Neural progenitor cell (in vitro differentiated cells): Measurements from ENCODE around the gene FBXL17. TPM values are rescaled to one million over a fixed set of nuclear protein-coding genes. Genes with fewer than 3 reads are reported as not detected.

Experiments used
- DNase-seq: peaks from one replicate; pipeline ENCODE4 v3.0.0-alpha.2; 2016; ENCODE audit warnings: low spot score
- H2AFZ ChIP-seq: fragments of 200-600 bp; sonication (generic); replicated peaks from 2 replicates; pipeline ENCODE4 v1.6.1; 2016; ENCODE audit warnings: antibody characterized with exemption
- H3F3A ChIP-seq: fragments of 200-600 bp; sonication (generic); 2 replicates; pipeline ENCODE4 v1.6.1; 2016; ENCODE audit warnings: antibody characterized with exemption, low read depth
- H3K27ac ChIP-seq: fragments of 200-600 bp; sonication (generic); 2 replicates; pipeline ENCODE4 v1.5.1; 2016; ENCODE audit warnings: mild to moderate bottlenecking
- H3K27me3 ChIP-seq: fragments of 200-600 bp; sonication (generic); 2 replicates; pipeline ENCODE4 v1.6.1; 2016; ENCODE audit warnings: mild to moderate bottlenecking, moderate library complexity
- H3K36me3 ChIP-seq: fragments of 200-600 bp; sonication (generic); 2 replicates; pipeline ENCODE4 v1.5.1; 2016
- H3K4me1 ChIP-seq: fragments of 200-600 bp; sonication (generic); 2 replicates; pipeline ENCODE4 v1.6.1; 2016; ENCODE audit warnings: mixed run types
- H3K4me2 ChIP-seq: fragments of 200-600 bp; sonication (generic); 2 replicates; pipeline ENCODE4 v1.6.1; 2016
- H3K4me3 ChIP-seq: fragments of 200-600 bp; sonication (generic); 2 replicates; pipeline ENCODE4 v1.5.1; 2016
- H3K79me2 ChIP-seq: fragments of 200-600 bp; sonication (generic); 2 replicates; pipeline ENCODE4 v1.6.1; 2016; ENCODE audit warnings: low read depth
- H3K9ac ChIP-seq: fragments of 200-600 bp; sonication (generic); 2 replicates; pipeline ENCODE4 v1.6.1; 2016
- H3K9me3 ChIP-seq: fragments of 200-600 bp; sonication (generic); 2 replicates; pipeline ENCODE4 v1.5.1; 2016; ENCODE audit warnings: low read depth
- H4K20me1 ChIP-seq: fragments of 200-600 bp; sonication (generic); 2 replicates; pipeline ENCODE4 v1.6.1; 2016; ENCODE audit warnings: low read depth
- H3K27ac Mint-ChIP-seq: 3 replicates; pipeline ENCODE4 v1.8.0; 2021; ENCODE audit warnings: mixed read lengths
- H3K27me3 Mint-ChIP-seq: 2 replicates; pipeline ENCODE4 v1.8.0; 2022; ENCODE audit warnings: low read depth, mild to moderate bottlenecking, inconsistent platforms, moderate library complexity, mixed read lengths; ENCODE audit not compliant: insufficient read depth
- H3K36me3 Mint-ChIP-seq: 3 replicates; pipeline ENCODE4 v1.8.0; 2021; ENCODE audit warnings: mixed read lengths
- H3K4me1 Mint-ChIP-seq: 3 replicates; pipeline ENCODE4 v1.8.0; 2021; ENCODE audit warnings: mixed read lengths
- H3K4me3 Mint-ChIP-seq: 3 replicates; pipeline ENCODE4 v1.8.0; 2021; ENCODE audit warnings: mild to moderate bottlenecking, moderate library complexity, mixed read lengths
- H3K9me3 Mint-ChIP-seq: 3 replicates; pipeline ENCODE4 v1.8.0; 2020; ENCODE audit warnings: mixed read lengths
- EZH2 ChIP-seq: fragments of 200-600 bp; sonication (generic); IDR thresholded peaks from 2 replicates; pipeline ENCODE4 v1.6.1; 2017; ENCODE audit warnings: antibody characterized with exemption, mild to moderate bottlenecking, moderate library complexity
- EZH2phosphoT487 ChIP-seq: fragments of 200-600 bp; sonication (generic); IDR thresholded peaks from 2 replicates; pipeline ENCODE4 v1.6.1; 2017; ENCODE audit warnings: antibody characterized with exemption
- total RNA-seq: library from RNA; depleted of rRNA; stranded (reverse); fragments of >200 nt; gene quantifications from 2 replicates; pipeline ENCODE4 v1.2.3, GENCODE V29; 2015; ENCODE audit warnings: low replicate concordance
- TF ChIP-seq, protein P1 (sequence below): fragments of 200-600 bp; sonication (generic); IDR thresholded peaks from 2 replicates; pipeline ENCODE4 v1.5.1; 2017; ENCODE audit warnings: antibody characterized with exemption, mild to moderate bottlenecking

The FBXL17 gene
- total RNA-seq, 1 donor from 2014 or later, result 7.6 TPM

DNA sequence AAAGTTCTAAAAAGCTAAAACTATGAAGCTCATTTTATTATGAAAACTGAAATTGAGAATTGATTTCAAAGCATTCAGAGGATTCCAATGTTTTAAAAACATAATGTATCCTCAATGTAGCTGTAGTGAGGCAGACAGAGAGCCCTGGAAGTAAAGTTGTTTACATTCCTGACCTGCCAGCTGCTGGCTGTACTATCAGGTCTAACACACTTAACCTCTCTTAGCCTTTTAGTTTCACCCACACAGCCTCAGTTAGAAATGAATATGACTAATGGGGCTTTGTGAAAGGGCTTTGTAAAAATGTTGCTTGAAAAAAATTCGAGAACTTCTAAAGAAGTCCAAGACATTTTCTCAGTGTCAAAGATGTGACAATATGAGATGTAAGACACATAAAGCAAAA is 122.6 kb downstream of the FBXL17 start:
- TF ChIP-seq EZH2, result no peak
- TF ChIP-seq EZH2phosphoT487, result no peak
- Histone ChIP-seq H3K9me3 (no peaks in the 10 kb centered on the region), H4K20me1 (no peaks in the 10 kb centered on the region), H3K27me3 (no peaks in the 10 kb centered on the region), H3F3A (no peaks in the 10 kb centered on the region), H3K4me1 (peaks cover 7% of the 10 kb centered on the region), H2AFZ (no peak overlapping the region), H3K4me2 (no peak overlapping the region), H3K9ac (no peak overlapping the region), H3K36me3 (no peaks in the 10 kb centered on the region), H3K27ac (no peak overlapping the region), H3K4me3 (no peak overlapping the region), H3K79me2 (no peaks in the 10 kb centered on the region)
- no peaks in the 10 kb centered on the region for H3K27me3 Mint-ChIP-seq
- no peak overlapping the region for H3K4me3 Mint-ChIP-seq
- no peaks in the 10 kb centered on the region for H3K9me3 Mint-ChIP-seq
- H3K36me3 Mint-ChIP-seq, result no peaks in the 10 kb centered on the region
- peaks cover 9% of the 10 kb centered on the region for H3K4me1 Mint-ChIP-seq
- peak; percentile 10 for DNase-seq
- no peak overlapping the region for H3K27ac Mint-ChIP-seq

DNA sequence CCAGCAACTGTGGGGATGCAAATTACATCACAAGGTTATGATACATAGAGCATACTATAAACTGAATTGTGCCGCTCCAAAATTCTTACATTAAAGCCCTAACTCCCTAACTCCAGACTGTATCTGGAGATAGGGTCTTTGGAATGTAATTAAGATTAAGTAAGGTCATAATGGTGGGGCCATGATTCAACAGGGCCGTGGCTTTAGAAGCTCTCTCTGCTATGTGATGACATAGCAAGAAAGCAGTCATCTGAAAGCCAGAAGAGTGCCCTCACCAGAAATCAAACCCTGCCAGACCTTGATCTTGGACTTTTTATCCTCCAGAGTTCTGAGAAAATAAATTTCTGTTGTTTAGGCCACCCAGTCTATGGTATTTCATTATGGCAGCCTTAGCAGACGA is 123.9 kb downstream of the FBXL17 start:
- H3F3A ChIP-seq, result no peaks in the 10 kb centered on the region
- H3K27me3 Mint-ChIP-seq, result no peaks in the 10 kb centered on the region
- no peak overlapping the region for H3K9ac ChIP-seq
- no peaks in the 10 kb centered on the region for H4K20me1 ChIP-seq
- peaks cover 9% of the 10 kb centered on the region for H3K4me1 Mint-ChIP-seq
- H3K27me3 ChIP-seq, result no peaks in the 10 kb centered on the region
- H3K4me3 ChIP-seq, result no peak overlapping the region
- no peaks in the 10 kb centered on the region for H3K36me3 ChIP-seq
- no peak overlapping the region for H3K4me3 Mint-ChIP-seq
- no peaks in the 10 kb centered on the region for H3K36me3 Mint-ChIP-seq
- no peak for DNase-seq
- peaks cover 8% of the 10 kb centered on the region for H3K4me1 ChIP-seq
- no peak overlapping the region for H3K27ac Mint-ChIP-seq
- H3K9me3 Mint-ChIP-seq, result no peaks in the 10 kb centered on the region
- TF ChIP-seq, protein P1, sequence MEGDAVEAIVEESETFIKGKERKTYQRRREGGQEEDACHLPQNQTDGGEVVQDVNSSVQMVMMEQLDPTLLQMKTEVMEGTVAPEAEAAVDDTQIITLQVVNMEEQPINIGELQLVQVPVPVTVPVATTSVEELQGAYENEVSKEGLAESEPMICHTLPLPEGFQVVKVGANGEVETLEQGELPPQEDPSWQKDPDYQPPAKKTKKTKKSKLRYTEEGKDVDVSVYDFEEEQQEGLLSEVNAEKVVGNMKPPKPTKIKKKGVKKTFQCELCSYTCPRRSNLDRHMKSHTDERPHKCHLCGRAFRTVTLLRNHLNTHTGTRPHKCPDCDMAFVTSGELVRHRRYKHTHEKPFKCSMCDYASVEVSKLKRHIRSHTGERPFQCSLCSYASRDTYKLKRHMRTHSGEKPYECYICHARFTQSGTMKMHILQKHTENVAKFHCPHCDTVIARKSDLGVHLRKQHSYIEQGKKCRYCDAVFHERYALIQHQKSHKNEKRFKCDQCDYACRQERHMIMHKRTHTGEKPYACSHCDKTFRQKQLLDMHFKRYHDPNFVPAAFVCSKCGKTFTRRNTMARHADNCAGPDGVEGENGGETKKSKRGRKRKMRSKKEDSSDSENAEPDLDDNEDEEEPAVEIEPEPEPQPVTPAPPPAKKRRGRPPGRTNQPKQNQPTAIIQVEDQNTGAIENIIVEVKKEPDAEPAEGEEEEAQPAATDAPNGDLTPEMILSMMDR, result no peak
- TF ChIP-seq EZH2 (no peak), EZH2phosphoT487 (no peak)
- no peaks in the 10 kb centered on the region for H3K9me3 ChIP-seq
- no peak overlapping the region for H3K4me2 ChIP-seq
- no peak overlapping the region for H3K27ac ChIP-seq
- no peak overlapping the region for H2AFZ ChIP-seq
- H3K79me2 ChIP-seq, result no peaks in the 10 kb centered on the region

DNA sequence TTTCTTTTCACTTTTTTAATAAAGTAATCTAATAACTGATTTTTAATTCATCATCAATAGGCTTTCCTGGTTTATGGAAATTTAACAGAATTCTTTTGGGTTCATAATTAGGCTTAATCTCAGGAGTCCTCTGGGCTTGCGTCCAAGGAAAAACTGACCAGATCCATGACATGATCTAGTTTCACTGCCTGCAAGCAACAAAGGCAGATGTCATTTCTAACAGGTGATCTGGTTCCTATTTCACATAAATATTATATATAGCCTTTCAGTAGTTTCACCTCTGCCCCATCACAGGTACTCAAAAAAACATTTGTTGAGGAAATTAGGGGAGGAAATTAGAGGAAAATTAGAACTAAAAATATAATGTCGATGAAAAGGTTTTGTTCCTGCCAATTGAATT is 126.4 kb downstream of the FBXL17 start:
- no peaks in the 10 kb centered on the region for H3K27me3 Mint-ChIP-seq
- H3K9me3 ChIP-seq, result no peaks in the 10 kb centered on the region
- no peak overlapping the region for H3K27ac ChIP-seq

DNA sequence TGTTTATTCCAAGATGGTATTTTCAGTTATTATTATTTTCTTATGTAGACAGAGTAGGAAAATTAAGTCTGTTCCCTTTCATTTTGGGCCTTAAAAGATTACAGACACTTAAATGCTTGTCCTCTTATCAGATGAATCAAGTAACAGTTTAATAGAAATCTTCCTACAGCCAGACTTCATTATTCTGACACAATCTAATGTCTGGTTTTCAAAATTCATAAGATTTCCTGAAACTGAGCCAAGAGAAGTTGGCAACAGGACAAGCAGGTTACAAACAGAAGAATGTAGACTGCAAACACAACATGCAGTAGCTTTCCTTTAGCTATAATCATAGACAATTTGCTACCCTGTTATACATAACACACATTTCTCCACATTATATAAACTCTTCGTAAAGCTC is 130.5 kb downstream of the FBXL17 start:
- Histone ChIP-seq H3K4me1 (peaks cover 5% of the 10 kb centered on the region), H3K4me2 (no peak overlapping the region), H3K9me3 (no peaks in the 10 kb centered on the region), H4K20me1 (no peaks in the 10 kb centered on the region), H3K27ac (no peak overlapping the region), H2AFZ (no peak overlapping the region), H3K4me3 (no peak overlapping the region), H3K79me2 (no peaks in the 10 kb centered on the region), H3K36me3 (no peaks in the 10 kb centered on the region), H3K9ac (no peak overlapping the region), H3F3A (no peaks in the 10 kb centered on the region), H3K27me3 (no peaks in the 10 kb centered on the region)
- no peak for DNase-seq
- H3K36me3 Mint-ChIP-seq, result peaks cover 2% of the 10 kb centered on the region
- H3K27me3 Mint-ChIP-seq, result no peaks in the 10 kb centered on the region
- H3K27ac Mint-ChIP-seq, result no peak overlapping the region
- no peak overlapping the region for H3K4me3 Mint-ChIP-seq
- H3K9me3 Mint-ChIP-seq, result no peaks in the 10 kb centered on the region
- H3K4me1 Mint-ChIP-seq, result no peaks in the 10 kb centered on the region
- TF ChIP-seq, protein P1, result no peak
- no peak for TF ChIP-seq EZH2phosphoT487

More for the DNA sequence above, 126.4 kb downstream of the FBXL17 start:
- Histone ChIP-seq H3K79me2 (no peaks in the 10 kb centered on the region), H3K36me3 (no peaks in the 10 kb centered on the region), H4K20me1 (no peaks in the 10 kb centered on the region), H3K4me2 (no peak overlapping the region), H3K4me1 (peaks cover 11% of the 10 kb centered on the region), H3K27me3 (no peaks in the 10 kb centered on the region), H3F3A (no peaks in the 10 kb centered on the region), H2AFZ (no peak overlapping the region), H3K4me3 (no peak overlapping the region), H3K9ac (no peak overlapping the region)
- DNase-seq, result no peak
- Mint-ChIP-seq H3K4me3 (no peak overlapping the region), H3K27ac (no peak overlapping the region), H3K4me1 (peaks cover 9% of the 10 kb centered on the region), H3K9me3 (no peaks in the 10 kb centered on the region), H3K36me3 (no peaks in the 10 kb centered on the region)
- TF ChIP-seq, protein P1, result no peak
- no peak for TF ChIP-seq EZH2
- no peak for TF ChIP-seq EZH2phosphoT487
